HCT116 (cell line): Measurements from ENCODE around the gene NAA40. TPM values are rescaled to one million over a fixed set of nuclear protein-coding genes. Genes with fewer than 3 reads are reported as not detected.

ENCODE experiments used
- ATAC-seq: fragments of 200-7000 bp; cut with Tn5 transposase; 2 replicates; pipeline ENCODE4 v1.9.1; 2020; ENCODE audit warnings: mild to moderate bottlenecking, moderate library complexity
- BruUV-seq: library from RNA; stranded (reverse); fragments of 400-500 nt; replicated peaks from 2 replicates; lab custom pipeline; 2021; lab: Mats Ljungman, UMichigan
- CTCF ChIA-PET: fragments of 300-600 bp; sonication (Branson Sonifier 250); formaldehyde crosslinking; loops from one replicate; lab custom pipeline; 2021; ENCODE audit warnings: antibody characterized with exemption; lab: Charles Lee
- POLR2A ChIA-PET: fragments of 300-600, 350-600 bp; sonication (Branson Sonifier 250); formaldehyde crosslinking; loops from one replicate; lab custom pipeline; 2021; ENCODE audit warnings: antibody characterized with exemption; lab: Charles Lee
- RAD21 ChIA-PET, 2 experiments: fragments of 300-600 bp; sonication (Branson Sonifier 250); formaldehyde crosslinking; loops; one replicate each; lab custom pipeline; 2023; ENCODE audit warnings: low total read pairs in 2 of 2; ENCODE audit not compliant: uncharacterized antibody in 2 of 2, unreplicated experiment in 2 of 2, low non-redundant PET in 1 of 2; lab: Charles Lee
- DNase-seq: peaks from one replicate; pipeline ENCODE4 v3.0.0-alpha.2; 2010; ENCODE audit warnings: low read depth, low spot score
- H2AFZ ChIP-seq: fragments of 200-600 bp; shearing (Covaris generic), sonication (generic); 2 replicates; pipeline ENCODE4 v1.6.1; 2017; ENCODE audit warnings: low read depth, mixed run types, mixed read lengths, antibody characterized with exemption, low read length; ENCODE audit not compliant: poor library complexity, severe bottlenecking
- H3K27ac ChIP-seq: 2 replicates; pipeline ENCODE4 v1.5.1; 2012; ENCODE audit warnings: low read depth, low read length
- H3K27me3 ChIP-seq: fragments of 200-600 bp; sonication (generic); 2 replicates; pipeline ENCODE4 v1.6.1; 2016; ENCODE audit warnings: mixed run types, low read length, mixed read lengths; ENCODE audit not compliant: insufficient read depth
- H3K36me3 ChIP-seq, 2 experiments: fragments of 200-500 bp in 1 of 2; fragments of 200-600 bp in 1 of 2; sonication (Bioruptor generic) in 1 of 2; sonication (generic) in 1 of 2; 2 replicates each; pipeline versions ENCODE4 v1.5.1 to v1.6.1; 2014 to 2016; ENCODE audit warnings: low read length in 2 of 2, inconsistent platforms in 1 of 2, mixed read lengths in 1 of 2, mixed run types in 1 of 2; ENCODE audit not compliant: insufficient read depth in 2 of 2, control insufficient read depth in 1 of 2
- H3K4me1 ChIP-seq, 2 experiments: fragments of 200-600 bp in 1 of 2; sonication (generic) in 1 of 2; 2 replicates each; pipeline versions ENCODE4 v1.5.1 to v1.6.1; 2012 to 2017; ENCODE audit warnings: low read length in 2 of 2, inconsistent platforms in 1 of 2, mild to moderate bottlenecking in 1 of 2, mixed read lengths in 1 of 2, mixed run types in 1 of 2, moderate library complexity in 1 of 2; ENCODE audit not compliant: insufficient read depth in 2 of 2, control insufficient read depth in 1 of 2
- H3K4me2 ChIP-seq: fragments of 200-600 bp; sonication (generic); 2 replicates; pipeline ENCODE4 v1.6.1; 2017; ENCODE audit warnings: mixed run types, low read length, mixed read lengths
- H3K4me3 ChIP-seq, 2 experiments: fragments of 200-600 bp in 1 of 2; sonication (generic) in 1 of 2; replicated peaks in 1 of 2; 2 replicates each; pipeline ENCODE4 v1.5.1; 2011 to 2016; ENCODE audit warnings: low read length in 2 of 2, control low read depth in 1 of 2, low read depth in 1 of 2, mild to moderate bottlenecking in 1 of 2, mixed read lengths in 1 of 2, mixed run types in 1 of 2
- H3K79me2 ChIP-seq: fragments of 200-600 bp; sonication (generic); 2 replicates; pipeline ENCODE4 v1.6.1; 2017; ENCODE audit warnings: mild to moderate bottlenecking, mixed run types, low read length, moderate library complexity, mixed read lengths; ENCODE audit not compliant: insufficient read depth
- H3K9ac ChIP-seq: fragments of 200-600 bp; sonication (generic); 2 replicates; pipeline ENCODE4 v1.6.1; 2016; ENCODE audit warnings: low read length, mixed read lengths
- H3K9me2 ChIP-seq: fragments of 200-600 bp; sonication (generic), shearing (Covaris generic); 2 replicates; pipeline ENCODE4 v1.6.1; 2017; ENCODE audit warnings: mixed run types, mild to moderate bottlenecking, moderate library complexity; ENCODE audit not compliant: insufficient read depth
- H3K9me3 ChIP-seq, 2 experiments: fragments of 200-500 bp in 1 of 2; fragments of 200-600 bp in 1 of 2; sonication (Bioruptor generic) in 1 of 2; sonication (generic) in 1 of 2; 2 replicates each; pipeline ENCODE4 v1.6.1; 2014 to 2017; ENCODE audit warnings: low read length in 2 of 2, mixed read lengths in 2 of 2, inconsistent platforms in 1 of 2, low read depth in 1 of 2, mild to moderate bottlenecking in 1 of 2, mixed run types in 1 of 2, moderate library complexity in 1 of 2; ENCODE audit not compliant: control insufficient read depth in 1 of 2, insufficient read depth in 1 of 2
- H4K20me1 ChIP-seq: fragments of 200-600 bp; sonication (generic), shearing (Covaris generic); 2 replicates; pipeline ENCODE4 v1.6.1; 2017; ENCODE audit warnings: mixed run types, mild to moderate bottlenecking, moderate library complexity; ENCODE audit not compliant: insufficient read depth
- CBX3 ChIP-seq: IDR thresholded peaks from 2 replicates; pipeline ENCODE4 v1.6.1; 2012; ENCODE audit warnings: low read depth
- ELF1 ChIP-seq: IDR thresholded peaks from 2 replicates; pipeline ENCODE4 v1.6.1; 2012; ENCODE audit warnings: low read depth, borderline replicate concordance
- EZH2phosphoT487 ChIP-seq: fragments of 200-600 bp; IDR thresholded peaks from 2 replicates; pipeline ENCODE4 v1.6.1; 2018; ENCODE audit warnings: antibody characterized with exemption, borderline replicate concordance
- JUND ChIP-seq: IDR thresholded peaks from 2 replicates; pipeline ENCODE4 v1.6.1; 2012
- POLR2AphosphoS5 ChIP-seq: IDR thresholded peaks from 2 replicates; pipeline ENCODE4 v1.6.1; 2011; ENCODE audit warnings: mild to moderate bottlenecking, low read depth, low read length, moderate library complexity
- RAD21 ChIP-seq: IDR thresholded peaks from 2 replicates; pipeline ENCODE4 v1.6.1; 2012; ENCODE audit warnings: low read depth, mild to moderate bottlenecking
- SIN3A ChIP-seq: IDR thresholded peaks from 2 replicates; pipeline ENCODE4 v1.6.1; 2012; ENCODE audit warnings: low read depth
- SP1 ChIP-seq: IDR thresholded peaks from 2 replicates; pipeline ENCODE4 v1.6.1; 2012; ENCODE audit warnings: low read depth
- SRF ChIP-seq: IDR thresholded peaks from 2 replicates; pipeline ENCODE4 v1.6.1; 2012; ENCODE audit warnings: low read depth
- TCF7L2 ChIP-seq: IDR thresholded peaks from 2 replicates; pipeline ENCODE4 v1.7.0; 2011; ENCODE audit warnings: borderline replicate concordance, inconsistent platforms; ENCODE audit not compliant: insufficient read depth, insufficient read length; ENCODE audit errors: extremely low read depth
- YY1 ChIP-seq: IDR thresholded peaks from 2 replicates; pipeline ENCODE4 v1.6.1; 2011; ENCODE audit warnings: low read length, low read depth, moderate library complexity, mild to moderate bottlenecking; ENCODE audit not compliant: insufficient replicate concordance; ENCODE audit errors: extremely low read depth
- ZBTB33 ChIP-seq: IDR thresholded peaks from 2 replicates; pipeline ENCODE4 v1.6.1; 2011; ENCODE audit warnings: mild to moderate bottlenecking, low read length, moderate library complexity; ENCODE audit not compliant: insufficient replicate concordance; ENCODE audit errors: extremely low read depth
- ZFX ChIP-seq: fragments of 450-650 bp; IDR thresholded peaks from 2 replicates; pipeline ENCODE4 v1.6.1; 2017
- intact Hi-C: fragments of 100-400 bp; cut with micrococcal nuclease; formaldehyde crosslinking; loops from 2 replicates; pipeline ENCODE4 v1.10.0; 2022
- total RNA-seq: library from RNA; stranded (reverse); gene quantifications from one replicate; pipeline ENCODE4 v1.2.1, GENCODE V29; 2021; ENCODE audit not compliant: unreplicated experiment

Gene NAA40
- total RNA-seq, 1 experiment from 2014 or later, result 25.3 TPM

- Histone ChIP-seq H3K27me3 (no peaks in the 10 kb centered on the region), H4K20me1 (no peaks in the 10 kb centered on the region)
- POLR2A ChIA-PET, result no interaction called here
- no peak for TF ChIP-seq CBX3
- no peak for TF ChIP-seq ZFX
- no peak for TF ChIP-seq YY1
- TF ChIP-seq EZH2phosphoT487, result no peak
- TF ChIP-seq RAD21, result no peak
- no peak for TF ChIP-seq JUND
- TF ChIP-seq ZBTB33, result no peak
- no peak for TF ChIP-seq POLR2AphosphoS5
- TF ChIP-seq SRF, result no peak
- no peak for TF ChIP-seq TCF7L2
- TF ChIP-seq SIN3A, result no peak
- no peak for TF ChIP-seq ELF1
- TF ChIP-seq SP1, result no peak
- TF ChIP-seq, all 23 proteins: peak for 0
- Histone ChIP-seq H3K79me2 (0 out of 2 replicates have a peak, but pooled peaks cover 3% of the 10 kb centered on the region), H3K4me3 (no peak overlapping the region), H3K4me1 (peaks cover 0 to 11% of the 10 kb centered on the region in 2 experiments; a peak in 1 of 4 replicates), H3K9ac (no peak overlapping the region), H3K9me3 (no peaks in the 10 kb centered on the region), H3K36me3 (peaks cover 5 to 20% of the 10 kb centered on the region in 2 experiments; a peak in 3 of 4 replicates), H2AFZ (no peak overlapping the region), H3K9me2 (no peaks in the 10 kb centered on the region), H3K27ac (no peak overlapping the region; the same call in 1 of the 2 replicates), H3K4me2 (no peak overlapping the region)
- intact Hi-C loops, result loop anchor here (10.0 kb wide), 1 partner anchor 144 kb away; no protein-coding TSS in a partner anchor
- CTCF ChIA-PET, result interaction anchor here (1.6 kb wide), 1 partner anchor 7 kb away, joined by 3 read pairs; no protein-coding TSS in a partner anchor
- RAD21 ChIA-PET, result no interaction called here
- DNase-seq, result no peak
- BruUV-seq, result no TSS peak
- no peak for ATAC-seq
Measured at GRCh38 chr11:64000740-64001483, 62.1 kb downstream of the NAA40 start.
